ENCODE measurements around the gene POLDIP3.

GRCh38 chr22:42596863-42597530 is 17.7 kb downstream of the POLDIP3 start:
- no peak for TF ChIP-seq CTCF (IDR thresholded peaks at IDR 0.05; ENCODE audit: poor library complexity)
- no peak for TF ChIP-seq EZH2 (IDR thresholded peaks at IDR 0.05; ENCODE audit: borderline replicate concordance)
- TF ChIP-seq EZH2phosphoT487 (IDR thresholded peaks at IDR 0.05; ENCODE audit: low read depth, severe bottlenecking, unreplicated experiment): no peak

All from hepatocyte (in vitro differentiated cells).